KMS-11 (cell line): ENCODE data around the gene SEMA5A.

ENCODE experiments used
- H2AFZ ChIP-seq: fragments of 200-600 bp; sonication (generic); 2 replicates; pipeline ENCODE4 v1.6.1; 2016; ENCODE audit warnings: antibody characterized with exemption, mixed run types, low read depth
- H3K27ac ChIP-seq: fragments of 200-600 bp; sonication (generic); 2 replicates; pipeline ENCODE4 v1.6.1; 2016; ENCODE audit warnings: mild to moderate bottlenecking, mixed run types
- H3K27me3 ChIP-seq: fragments of 200-600 bp; sonication (generic); 2 replicates; pipeline ENCODE4 v1.6.1; 2017; ENCODE audit warnings: mild to moderate bottlenecking, low read depth, mixed run types, moderate library complexity; ENCODE audit not compliant: insufficient read depth
- H3K36me3 ChIP-seq: fragments of 200-600 bp; sonication (generic); 2 replicates; pipeline ENCODE4 v1.6.1; 2017; ENCODE audit warnings: mild to moderate bottlenecking, mixed run types; ENCODE audit not compliant: insufficient read depth
- H3K4me1 ChIP-seq: fragments of 200-600 bp; sonication (generic); 2 replicates; pipeline ENCODE4 v1.6.1; 2016; ENCODE audit warnings: mild to moderate bottlenecking, low read depth, mixed run types; ENCODE audit not compliant: poor library complexity, severe bottlenecking
- H3K4me2 ChIP-seq: fragments of 200-600 bp; sonication (generic); 2 replicates; pipeline ENCODE4 v1.7.0; 2016; ENCODE audit warnings: mild to moderate bottlenecking, mixed run types
- H3K4me3 ChIP-seq: fragments of 200-600 bp; sonication (generic); IDR thresholded peaks from 2 replicates; pipeline ENCODE4 v1.6.1; 2017; ENCODE audit warnings: low read depth, low read length, mixed read lengths; ENCODE audit not compliant: insufficient read depth
- H3K79me2 ChIP-seq: fragments of 200-600 bp; sonication (generic); 2 replicates; pipeline ENCODE4 v1.6.1; 2016; ENCODE audit warnings: low read depth, mixed run types; ENCODE audit not compliant: insufficient read depth
- H3K9ac ChIP-seq: fragments of 200-600 bp; sonication (generic); 2 replicates; pipeline ENCODE4 v1.6.1; 2016; ENCODE audit warnings: mild to moderate bottlenecking, mixed run types
- H4K20me1 ChIP-seq: fragments of 200-600 bp; sonication (generic); 2 replicates; pipeline ENCODE4 v1.6.1; 2016; ENCODE audit warnings: mild to moderate bottlenecking, mixed run types; ENCODE audit not compliant: insufficient read depth
- TF ChIP-seq, protein P1 (sequence below): fragments of 200-600 bp; sonication (generic); conservative IDR thresholded peaks from 2 replicates; pipeline ENCODE4 v1.6.1; 2017; ENCODE audit warnings: low read depth, mild to moderate bottlenecking, antibody characterized with exemption, low read length, moderate library complexity, mixed read lengths

Gene SEMA5A

DNA sequence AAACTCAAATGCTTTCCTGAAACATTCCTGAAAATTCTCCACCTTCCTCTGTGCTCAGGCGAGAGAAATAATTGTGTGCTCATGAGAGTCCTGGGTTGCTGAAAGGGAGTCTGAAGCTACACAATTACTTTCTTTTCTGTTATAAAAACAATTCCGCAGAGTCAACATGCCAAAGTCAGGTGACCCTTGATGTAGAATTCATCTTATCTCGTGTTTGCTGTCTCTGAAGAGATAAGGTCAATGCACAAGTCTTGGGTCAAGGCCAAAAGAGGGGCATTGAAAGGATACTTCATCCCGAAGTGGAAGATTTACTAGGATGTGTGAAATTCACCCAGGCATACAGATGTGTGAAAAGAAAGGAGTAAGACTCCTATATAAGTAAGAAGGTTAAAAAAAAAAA, 493.5 kb downstream of the SEMA5A start:
- Histone ChIP-seq H3K27ac (no peak overlapping the region), H2AFZ (no peak overlapping the region), H3K9ac (no peak overlapping the region), H3K4me1 (no peaks in the 10 kb centered on the region), H3K27me3 (no peaks in the 10 kb centered on the region), H3K4me3 (no peak overlapping the region), H3K4me2 (no peak overlapping the region), H4K20me1 (no peaks in the 10 kb centered on the region), H3K79me2 (no peaks in the 10 kb centered on the region), H3K36me3 (no peaks in the 10 kb centered on the region)
- TF ChIP-seq, protein P1, sequence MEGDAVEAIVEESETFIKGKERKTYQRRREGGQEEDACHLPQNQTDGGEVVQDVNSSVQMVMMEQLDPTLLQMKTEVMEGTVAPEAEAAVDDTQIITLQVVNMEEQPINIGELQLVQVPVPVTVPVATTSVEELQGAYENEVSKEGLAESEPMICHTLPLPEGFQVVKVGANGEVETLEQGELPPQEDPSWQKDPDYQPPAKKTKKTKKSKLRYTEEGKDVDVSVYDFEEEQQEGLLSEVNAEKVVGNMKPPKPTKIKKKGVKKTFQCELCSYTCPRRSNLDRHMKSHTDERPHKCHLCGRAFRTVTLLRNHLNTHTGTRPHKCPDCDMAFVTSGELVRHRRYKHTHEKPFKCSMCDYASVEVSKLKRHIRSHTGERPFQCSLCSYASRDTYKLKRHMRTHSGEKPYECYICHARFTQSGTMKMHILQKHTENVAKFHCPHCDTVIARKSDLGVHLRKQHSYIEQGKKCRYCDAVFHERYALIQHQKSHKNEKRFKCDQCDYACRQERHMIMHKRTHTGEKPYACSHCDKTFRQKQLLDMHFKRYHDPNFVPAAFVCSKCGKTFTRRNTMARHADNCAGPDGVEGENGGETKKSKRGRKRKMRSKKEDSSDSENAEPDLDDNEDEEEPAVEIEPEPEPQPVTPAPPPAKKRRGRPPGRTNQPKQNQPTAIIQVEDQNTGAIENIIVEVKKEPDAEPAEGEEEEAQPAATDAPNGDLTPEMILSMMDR: no peak

DNA sequence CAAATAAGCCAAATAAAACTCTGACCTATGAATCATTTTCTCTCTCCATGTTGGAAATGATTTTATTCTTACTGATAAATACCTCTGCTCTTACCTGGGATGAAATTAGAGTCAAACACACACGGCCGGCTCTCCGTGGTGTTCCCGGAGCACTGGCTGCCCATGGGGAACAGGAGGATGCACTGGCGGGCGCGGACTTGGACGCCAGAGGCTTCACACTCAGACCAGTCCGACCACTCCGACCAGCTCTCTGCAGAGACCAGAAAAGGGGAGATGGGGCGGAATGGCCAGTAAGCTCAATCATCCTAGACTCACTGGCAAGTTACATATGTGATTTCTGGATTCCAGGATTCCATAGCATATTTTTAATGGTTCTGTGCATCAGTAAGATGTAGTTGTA, 494.1 kb downstream of the SEMA5A start:
- H3K36me3 ChIP-seq: no peaks in the 10 kb centered on the region
- H3K4me2 ChIP-seq: no peak overlapping the region
- TF ChIP-seq, protein P1: no peak
- no peaks in the 10 kb centered on the region for H3K4me1 ChIP-seq
- no peaks in the 10 kb centered on the region for H4K20me1 ChIP-seq
- H3K79me2 ChIP-seq: no peaks in the 10 kb centered on the region
- H3K9ac ChIP-seq: no peak overlapping the region
- H3K27ac ChIP-seq: no peak overlapping the region
- H3K27me3 ChIP-seq: no peaks in the 10 kb centered on the region
- no peak overlapping the region for H3K4me3 ChIP-seq
- no peak overlapping the region for H2AFZ ChIP-seq

DNA sequence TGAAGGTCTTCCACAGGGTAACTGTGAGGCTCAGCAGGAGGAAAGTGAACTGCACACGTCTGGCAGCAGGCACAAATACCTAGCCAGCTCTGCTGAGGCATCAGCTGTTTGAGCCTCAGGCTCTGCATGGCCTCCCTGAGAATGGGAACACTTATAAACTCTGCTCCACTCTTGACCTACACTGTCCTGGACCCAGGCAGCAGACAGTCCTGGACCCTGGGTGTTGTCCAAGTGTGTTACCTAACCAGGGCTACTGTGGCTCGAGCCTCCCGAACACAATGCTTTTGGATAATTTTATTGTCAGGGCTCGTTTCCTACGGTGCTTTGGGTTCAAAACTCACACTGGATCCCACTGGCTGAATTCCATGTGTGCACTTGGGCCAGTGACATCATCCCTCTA, 497.9 kb downstream of the SEMA5A start:
- no peak overlapping the region for H3K4me2 ChIP-seq

DNA sequence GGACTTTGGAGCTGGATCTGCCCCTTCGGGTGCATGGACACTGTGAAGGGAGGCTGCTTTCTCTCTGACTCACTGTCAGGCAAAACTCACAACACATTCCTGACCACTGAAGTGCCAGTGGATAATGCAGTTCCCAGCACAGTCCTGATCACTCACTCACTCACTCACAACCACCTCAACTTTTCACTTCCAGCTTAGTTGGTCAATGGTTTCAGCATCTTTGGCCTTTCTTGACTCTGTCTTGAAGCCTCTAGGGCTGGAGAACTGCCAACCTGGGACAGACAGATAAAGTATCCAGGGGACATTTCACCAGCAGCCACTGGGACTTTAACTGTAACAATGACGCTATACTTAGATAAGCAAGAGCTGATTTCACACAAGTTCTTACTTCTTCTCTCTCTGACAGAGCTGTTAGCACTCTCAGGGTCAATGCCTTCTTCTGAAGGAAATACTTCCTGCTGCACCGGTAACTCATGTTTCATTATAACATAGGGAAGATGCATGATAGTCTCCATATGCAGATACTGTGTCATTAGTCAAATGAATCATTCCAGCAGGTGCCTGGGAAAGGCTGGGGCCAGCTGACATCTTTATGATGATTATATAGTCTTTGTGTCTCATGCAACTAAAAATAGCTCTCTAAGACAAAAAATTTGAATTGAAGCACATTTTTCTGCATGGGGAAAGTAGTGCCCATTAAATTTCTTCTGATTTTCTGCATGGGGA, 499.0 kb downstream of the SEMA5A start:
- Histone ChIP-seq H3K4me1 (no peaks in the 10 kb centered on the region), H3K4me3 (no peak overlapping the region), H3K4me2 (no peak overlapping the region), H3K79me2 (no peaks in the 10 kb centered on the region), H3K27ac (no peak overlapping the region), H2AFZ (no peak overlapping the region), H3K36me3 (no peaks in the 10 kb centered on the region), H3K9ac (no peak overlapping the region), H3K27me3 (no peaks in the 10 kb centered on the region), H4K20me1 (no peaks in the 10 kb centered on the region)
- TF ChIP-seq, protein P1: no peak

More for the DNA sequence above, 497.9 kb downstream of the SEMA5A start:
- Histone ChIP-seq H3K27me3 (no peaks in the 10 kb centered on the region), H3K27ac (no peak overlapping the region), H3K4me1 (no peaks in the 10 kb centered on the region), H3K4me3 (no peak overlapping the region), H3K36me3 (no peaks in the 10 kb centered on the region), H3K9ac (no peak overlapping the region), H3K79me2 (no peaks in the 10 kb centered on the region), H2AFZ (no peak overlapping the region), H4K20me1 (no peaks in the 10 kb centered on the region)
- TF ChIP-seq, protein P1: no peak
